22Rv1 (cell line): Measurements from ENCODE around the gene ABCC9.
"Not testable (repeated sequence)": the region's sequence is repeated elsewhere in the genome, so short reads cannot be mapped to it uniquely, and the experiment has no call there.

ENCODE experiments used
- H3K27ac ChIP-seq: fragments of 450-650 bp; 2 replicates; pipeline ENCODE4 v1.5.1; 2017
- ZFX ChIP-seq: fragments of 450-650 bp; IDR thresholded peaks from 2 replicates; pipeline ENCODE4 v1.6.1; 2017; ENCODE audit warnings: antibody characterized with exemption, borderline replicate concordance
- TF ChIP-seq, protein P1 (sequence below): fragments of 450-650 bp; IDR thresholded peaks from 2 replicates; pipeline ENCODE4 v1.5.1; 2017; ENCODE audit warnings: mild to moderate bottlenecking

The ABCC9 gene

DNA sequence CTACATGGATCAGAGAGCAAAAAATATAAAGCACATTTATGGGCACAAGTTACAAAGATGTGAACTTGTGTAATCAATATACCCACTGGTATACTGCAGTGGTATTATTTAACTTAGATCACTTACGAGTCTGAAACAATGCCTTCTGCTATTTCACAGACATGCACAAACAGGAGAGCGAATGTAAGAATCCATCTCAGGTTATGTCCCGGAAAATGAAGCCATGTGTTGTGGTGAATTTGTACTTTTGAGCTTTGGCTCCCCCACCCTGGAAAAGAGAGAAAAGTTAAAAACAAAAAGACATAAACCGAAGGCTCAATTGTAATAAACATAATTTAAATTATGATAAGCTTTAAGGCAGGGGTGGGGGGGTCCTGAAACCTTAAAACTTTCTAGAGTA is 7.6 kb downstream of the ABCC9 start:
- TF ChIP-seq, protein P1, sequence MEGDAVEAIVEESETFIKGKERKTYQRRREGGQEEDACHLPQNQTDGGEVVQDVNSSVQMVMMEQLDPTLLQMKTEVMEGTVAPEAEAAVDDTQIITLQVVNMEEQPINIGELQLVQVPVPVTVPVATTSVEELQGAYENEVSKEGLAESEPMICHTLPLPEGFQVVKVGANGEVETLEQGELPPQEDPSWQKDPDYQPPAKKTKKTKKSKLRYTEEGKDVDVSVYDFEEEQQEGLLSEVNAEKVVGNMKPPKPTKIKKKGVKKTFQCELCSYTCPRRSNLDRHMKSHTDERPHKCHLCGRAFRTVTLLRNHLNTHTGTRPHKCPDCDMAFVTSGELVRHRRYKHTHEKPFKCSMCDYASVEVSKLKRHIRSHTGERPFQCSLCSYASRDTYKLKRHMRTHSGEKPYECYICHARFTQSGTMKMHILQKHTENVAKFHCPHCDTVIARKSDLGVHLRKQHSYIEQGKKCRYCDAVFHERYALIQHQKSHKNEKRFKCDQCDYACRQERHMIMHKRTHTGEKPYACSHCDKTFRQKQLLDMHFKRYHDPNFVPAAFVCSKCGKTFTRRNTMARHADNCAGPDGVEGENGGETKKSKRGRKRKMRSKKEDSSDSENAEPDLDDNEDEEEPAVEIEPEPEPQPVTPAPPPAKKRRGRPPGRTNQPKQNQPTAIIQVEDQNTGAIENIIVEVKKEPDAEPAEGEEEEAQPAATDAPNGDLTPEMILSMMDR: no peak
- no peak for TF ChIP-seq ZFX
- H3K27ac ChIP-seq: no peak overlapping the region

GRCh38 chr12:21929972-21930371 is 11.3 kb downstream of the ABCC9 start:
- H3K27ac ChIP-seq: not testable (repeated sequence)

DNA sequence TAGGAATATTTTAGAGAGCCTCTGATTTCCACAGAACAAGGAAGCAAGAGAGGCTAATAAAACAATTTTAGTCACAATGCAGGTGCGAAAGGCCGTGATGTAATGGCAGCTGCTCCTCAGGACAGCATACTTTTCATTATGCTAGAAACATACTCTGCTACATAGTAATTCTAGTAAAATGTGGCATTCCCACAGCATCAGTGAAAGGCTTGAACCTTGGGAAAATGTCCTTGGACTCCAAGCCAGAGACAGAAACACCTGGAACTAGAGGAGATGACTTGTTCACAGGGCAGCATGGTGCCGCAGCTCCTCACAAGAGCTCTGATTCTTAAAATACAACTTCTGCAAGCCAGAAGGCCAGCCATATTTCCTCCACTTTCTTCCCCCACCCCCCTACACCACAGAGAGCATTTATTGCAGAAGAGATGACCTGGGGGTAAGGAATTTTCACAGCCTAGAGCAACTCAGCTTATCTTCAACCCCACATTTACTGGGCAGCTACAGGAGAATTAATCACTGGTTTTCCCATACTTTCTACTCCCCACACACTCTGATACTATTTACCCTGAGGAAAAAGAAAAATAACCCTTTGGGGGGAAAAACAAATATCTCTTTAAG is 15.8 kb downstream of the ABCC9 start:
- H3K27ac ChIP-seq: no peak overlapping the region
- TF ChIP-seq, protein P1: no peak
- TF ChIP-seq ZFX: no peak

DNA sequence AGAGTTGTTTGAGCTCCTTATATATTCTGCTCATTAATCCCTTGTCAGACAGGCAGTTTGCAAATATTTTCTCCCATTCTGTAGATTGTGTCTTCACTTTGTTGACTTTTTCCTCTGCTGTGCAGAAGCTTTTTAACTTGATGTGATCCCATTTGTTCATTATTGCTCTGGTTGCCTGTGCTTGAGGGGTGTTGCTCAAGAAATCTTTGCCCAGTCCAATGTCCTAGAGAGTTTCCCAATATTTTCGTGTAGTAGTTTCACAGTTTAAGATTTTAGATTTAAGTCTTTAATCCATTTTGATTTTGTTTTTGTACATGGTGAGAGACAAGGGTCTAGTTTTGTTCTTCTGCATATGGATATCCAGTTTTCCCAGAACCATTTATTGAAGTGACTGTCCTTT is 19.8 kb downstream of the ABCC9 start:
- H3K27ac ChIP-seq: no peak overlapping the region
- TF ChIP-seq ZFX: no peak
- TF ChIP-seq, protein P1: no peak

DNA sequence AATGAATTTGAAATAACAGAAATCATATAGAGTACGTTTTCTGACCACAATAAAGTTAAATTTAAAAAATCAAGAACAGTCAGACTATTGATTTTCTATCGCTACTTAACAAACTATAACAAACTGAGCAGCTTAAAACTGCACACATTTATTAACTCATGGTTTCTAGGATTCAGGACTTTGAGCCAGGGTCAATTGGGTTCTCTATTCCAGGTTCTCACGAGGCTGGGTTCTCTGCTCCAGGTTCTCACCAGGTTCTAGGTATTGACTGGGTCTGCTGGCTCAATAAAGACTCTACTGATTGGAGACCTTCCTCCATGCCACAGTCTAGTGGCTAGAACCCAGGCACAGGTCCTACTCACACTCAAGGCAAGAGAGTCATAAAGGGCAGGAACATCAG is 22.8 kb downstream of the ABCC9 start:
- TF ChIP-seq, protein P1: no peak
- no peak for TF ChIP-seq ZFX
- H3K27ac ChIP-seq: no peak overlapping the region

GRCh38 chr12:21913823-21914222 is 27.4 kb downstream of the ABCC9 start:
- no peak for TF ChIP-seq ZFX
- TF ChIP-seq, protein P1: no peak
- H3K27ac ChIP-seq: no peak overlapping the region

DNA sequence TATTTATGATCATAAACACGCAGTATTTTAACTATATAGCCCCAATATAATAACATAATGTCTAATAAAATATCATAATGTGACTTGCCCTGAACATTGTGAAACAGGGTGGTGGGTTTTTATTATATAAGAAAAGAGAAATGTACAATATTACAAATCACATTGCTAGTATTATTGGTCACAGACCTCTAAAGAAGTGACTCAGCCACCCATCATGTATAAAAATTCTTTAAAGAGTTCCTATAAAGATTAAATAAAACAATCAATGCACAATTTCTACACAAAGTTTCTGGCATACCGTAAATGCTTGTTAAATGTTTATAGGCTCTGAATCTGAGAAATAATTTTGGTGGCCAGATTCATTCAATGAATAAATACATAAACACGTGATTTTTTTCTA is 28.9 kb downstream of the ABCC9 start:
- TF ChIP-seq, protein P1: no peak
- no peak for TF ChIP-seq ZFX
- no peak overlapping the region for H3K27ac ChIP-seq

- TF ChIP-seq, protein P1: no peak
- TF ChIP-seq ZFX: no peak
- H3K27ac ChIP-seq: no peak overlapping the region
These were observed 29.4 kb downstream of the ABCC9 start for GRCh38 chr12:21911832-21912231.
